GM18909 (cell line): Measurements from ENCODE around the gene TYW5.

Source experiments
- ATAC-seq: cut with Tn5 transposase; IDR thresholded peaks from one replicate; pipeline ENCODE4 v1.9.1; 2021; ENCODE audit warnings: mild to moderate bottlenecking; ENCODE audit not compliant: unreplicated experiment, poor library complexity

The TYW5 gene

GRCh38 chr2:199977984-199978415, 22.7 kb upstream of the TYW5 start:
- ATAC-seq = peak; percentile 87

- ATAC-seq = no peak
These were observed 20.1 kb upstream of the TYW5 start for GRCh38 chr2:199975273-199975895.

- ATAC-seq = no peak
These were observed 18.4 kb upstream of the TYW5 start for GRCh38 chr2:199973703-199974102.

- no peak for ATAC-seq
These were observed 16.9 kb upstream of the TYW5 start for GRCh38 chr2:199972088-199972626.

DNA sequence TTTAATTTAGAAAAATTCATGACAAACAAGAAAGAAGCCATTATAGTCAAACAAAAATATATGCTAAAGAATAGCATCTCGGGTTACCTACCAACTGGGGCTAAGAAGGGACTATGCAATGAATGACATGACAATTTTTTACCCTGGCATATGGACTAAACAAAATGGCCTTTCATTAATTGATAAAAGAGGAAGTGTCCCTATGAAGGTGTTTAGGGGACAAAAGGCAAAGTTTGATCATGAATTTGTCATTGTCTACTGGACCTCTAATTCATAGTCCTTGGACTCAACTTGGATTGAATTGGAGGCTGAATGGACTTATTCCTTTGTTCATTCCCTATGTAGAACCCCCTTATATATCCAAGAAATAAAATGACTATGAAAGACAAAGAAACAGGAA, 12.8 kb upstream of the TYW5 start:
- ATAC-seq = no peak

- ATAC-seq = no peak
These were observed 11.7 kb upstream of the TYW5 start for GRCh38 chr2:199966976-199967375.

DNA sequence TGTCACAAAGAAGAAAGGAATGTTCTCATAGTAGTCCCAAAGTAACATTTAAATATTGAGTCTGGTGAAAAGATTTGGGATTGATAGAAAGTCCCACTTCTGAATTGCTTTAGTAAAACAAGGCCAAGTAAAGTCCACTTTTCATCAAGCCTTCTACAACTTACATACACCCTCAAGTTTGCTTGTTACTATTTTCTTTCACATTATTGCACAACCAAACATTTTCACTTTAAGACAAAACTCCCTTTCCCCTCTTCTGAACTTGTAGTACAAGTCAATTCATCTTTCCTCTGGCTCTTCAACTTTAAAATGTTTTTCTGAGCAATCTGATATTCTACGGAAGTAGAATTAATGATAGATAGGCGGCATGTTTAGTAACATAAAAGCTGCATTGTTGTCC, 11.1 kb upstream of the TYW5 start:
- ATAC-seq = no peak

DNA sequence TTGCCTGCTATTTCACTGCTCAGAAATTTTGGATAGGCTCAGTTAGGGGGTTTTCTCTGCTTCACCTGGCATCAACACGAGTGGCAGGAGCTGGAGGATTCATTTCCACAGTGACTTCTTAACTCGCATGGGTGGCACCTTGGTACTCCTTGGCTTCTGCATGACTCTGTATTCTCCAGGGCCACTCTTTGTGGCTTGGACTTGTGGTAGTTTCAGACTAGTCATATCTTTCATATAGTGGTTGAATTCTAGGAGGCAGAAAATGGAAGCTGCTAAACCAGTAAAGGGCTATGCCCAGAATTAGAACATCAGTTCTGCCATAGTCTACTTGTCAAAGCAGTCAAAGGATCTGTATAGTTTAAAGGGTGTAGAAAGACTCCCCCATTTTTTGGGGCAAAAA, 6.9 kb upstream of the TYW5 start:
- no peak for ATAC-seq

- no peak for ATAC-seq
These were observed 2.7 kb upstream of the TYW5 start for GRCh38 chr2:199958014-199958413.

GRCh38 chr2:199956062-199956380, 730 bp upstream of the TYW5 start:
- no peak for ATAC-seq

DNA sequence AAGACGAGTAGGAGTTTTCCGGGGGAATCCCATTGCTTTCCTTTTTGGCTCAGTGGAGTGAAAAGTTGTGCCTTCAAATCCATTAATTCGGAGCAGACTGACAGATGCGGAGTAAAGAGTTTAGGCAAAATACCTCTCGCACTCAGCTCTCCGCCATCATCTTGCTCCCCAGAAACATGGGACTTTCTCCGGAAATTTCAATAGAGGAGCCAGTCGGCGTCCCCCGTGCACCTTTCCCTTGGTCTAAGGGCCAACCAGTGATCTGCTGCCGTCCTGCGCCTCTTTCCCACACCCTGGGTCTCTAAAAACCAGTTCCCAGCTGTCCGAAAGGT, 318 bp downstream of the TYW5 start:
- ATAC-seq = peak; percentile 51

DNA sequence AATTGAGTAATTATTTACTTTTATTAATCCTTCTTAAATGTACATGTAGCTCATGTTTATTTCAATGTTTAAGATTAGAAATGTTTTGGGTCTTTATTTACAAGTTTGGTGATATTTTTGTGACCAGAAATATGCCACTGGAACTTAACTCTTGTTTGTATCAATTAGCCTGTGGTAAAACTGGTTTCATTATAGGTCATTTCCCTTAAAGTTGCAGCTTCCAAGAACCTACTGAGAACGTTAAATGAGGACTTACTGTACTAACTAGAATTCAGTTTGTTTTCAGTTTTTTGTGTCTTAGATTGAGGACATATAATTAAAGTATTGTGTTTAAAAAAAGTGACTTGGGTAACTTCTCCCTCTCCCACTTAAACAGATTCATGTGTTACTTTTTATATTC, 4.3 kb downstream of the TYW5 start:
- no peak for ATAC-seq

GRCh38 chr2:199950396-199950795, 4.9 kb downstream of the TYW5 start:
- ATAC-seq = no peak

DNA sequence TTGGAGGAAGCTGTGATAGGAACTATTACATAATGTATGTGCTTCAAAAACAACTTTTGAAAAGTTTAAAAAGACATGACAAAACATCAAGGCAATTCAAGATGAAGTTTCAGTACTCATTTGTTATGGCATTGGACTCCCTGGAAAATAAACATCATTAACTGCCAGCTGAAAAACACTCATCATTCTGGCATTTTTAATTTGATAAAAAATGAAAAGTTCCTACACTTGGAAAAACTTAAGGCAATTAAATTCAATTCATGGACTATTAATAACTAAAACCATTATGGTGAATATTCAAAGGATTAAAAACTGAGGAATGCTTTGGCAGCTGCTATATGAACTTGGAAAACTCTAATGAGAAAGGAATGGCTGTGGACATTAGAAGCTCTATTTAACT, 8.5 kb downstream of the TYW5 start:
- ATAC-seq = no peak

DNA sequence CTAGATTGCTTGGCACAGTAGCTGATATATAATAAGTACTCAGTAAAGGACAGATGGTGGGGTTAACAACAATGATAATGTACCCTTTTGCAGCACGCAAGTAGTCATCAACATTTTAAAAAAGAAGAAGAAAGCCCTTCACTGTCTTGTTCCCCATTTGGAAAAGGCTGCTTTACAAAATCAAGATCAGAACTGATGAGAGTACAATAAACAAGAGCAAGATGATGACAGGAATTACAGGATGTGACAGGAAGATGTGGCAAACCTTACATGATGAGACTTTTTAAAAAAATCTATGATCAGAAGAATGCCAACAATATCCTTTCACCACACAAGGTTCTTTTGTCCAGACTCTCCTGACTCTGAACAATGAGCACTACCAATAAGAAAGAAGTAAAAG, 9.1 kb downstream of the TYW5 start:
- ATAC-seq = no peak

DNA sequence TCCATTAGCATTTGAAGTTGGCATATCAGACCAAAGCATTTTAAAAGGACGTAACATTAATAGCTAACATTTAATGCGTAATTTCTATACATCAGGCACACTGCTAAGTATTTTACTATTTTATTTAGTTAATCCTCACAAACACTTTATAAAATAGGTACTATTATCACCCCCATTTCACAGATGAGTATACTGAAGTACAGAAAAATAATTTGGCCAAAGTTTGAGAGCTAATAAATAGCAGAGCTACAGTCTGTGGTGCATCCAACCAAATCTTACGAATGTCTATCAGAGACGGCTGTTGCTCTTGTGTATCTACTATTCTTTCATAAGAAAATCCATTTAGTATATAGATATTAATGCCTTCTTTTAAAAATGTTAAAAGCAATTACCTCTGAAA, 11.9 kb downstream of the TYW5 start:
- ATAC-seq = no peak

DNA sequence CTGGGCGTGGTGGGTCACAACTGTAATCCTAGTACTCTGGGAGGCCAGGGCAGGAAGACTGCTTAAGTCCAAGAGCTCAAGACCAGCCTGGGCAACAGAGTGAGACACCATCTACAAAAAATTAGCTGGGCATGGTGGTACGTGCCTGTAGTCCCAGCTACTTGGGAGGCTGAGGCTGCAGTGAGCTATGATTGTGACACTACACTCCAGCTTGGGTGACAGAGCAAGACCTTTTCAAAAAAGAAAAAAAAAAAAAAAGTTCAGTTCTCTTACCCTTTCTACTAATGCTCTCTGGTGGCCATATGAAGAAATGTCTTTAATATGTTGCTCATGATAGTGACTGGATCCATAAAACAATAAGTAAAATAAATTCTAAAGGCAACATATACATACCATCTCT, 14.9 kb downstream of the TYW5 start:
- peak; percentile 73 for ATAC-seq

DNA sequence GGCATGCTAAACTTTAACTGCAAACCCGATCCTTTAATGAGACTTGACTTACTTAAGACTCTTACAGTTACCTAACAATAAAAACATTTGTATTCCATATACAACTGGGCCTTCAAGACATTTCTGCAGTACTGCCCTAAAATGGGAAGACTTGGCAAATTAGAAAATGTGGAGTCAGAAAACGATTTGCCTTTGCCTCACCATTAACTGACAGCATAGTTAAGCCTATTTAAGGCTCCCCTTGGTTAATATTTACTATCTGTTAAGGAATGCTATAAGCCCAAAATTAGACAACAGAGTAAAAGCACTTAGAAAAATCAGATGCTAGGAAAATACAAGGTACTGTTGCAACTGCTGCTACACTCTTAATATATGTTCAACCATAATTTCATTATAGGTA, 18.7 kb downstream of the TYW5 start:
- ATAC-seq = no peak

- ATAC-seq = no peak
These were observed 21.8 kb downstream of the TYW5 start for GRCh38 chr2:199933466-199933865.

DNA sequence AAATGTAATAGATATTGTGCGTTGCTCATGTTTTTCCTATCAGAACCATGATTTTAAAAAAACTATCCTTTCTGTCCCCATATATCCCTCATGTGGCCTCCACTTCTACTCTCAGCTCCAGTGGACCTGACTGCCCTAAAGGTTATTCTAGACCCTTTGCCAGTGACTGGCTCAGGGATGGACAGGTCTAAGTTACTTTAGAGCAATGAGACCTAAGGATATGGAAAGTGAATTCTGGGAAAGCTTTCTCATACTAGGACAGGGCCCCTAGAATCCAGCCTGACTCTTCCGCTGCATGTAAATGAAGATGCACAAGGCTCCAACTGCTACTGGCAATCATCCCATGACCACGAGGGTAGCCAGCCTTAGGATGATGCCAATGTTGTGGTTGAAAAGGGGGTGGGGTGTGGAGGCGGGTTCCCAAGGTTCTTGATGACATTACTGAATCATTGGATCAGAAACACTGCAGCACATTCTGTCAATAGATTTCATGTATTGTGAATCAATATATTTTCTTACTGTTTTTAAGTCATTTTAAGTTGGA, 22.9 kb downstream of the TYW5 start:
- no peak for ATAC-seq

GRCh38 chr2:199929262-199929661, 26.0 kb downstream of the TYW5 start:
- no peak for ATAC-seq

GRCh38 chr2:199928626-199929025, 26.7 kb downstream of the TYW5 start:
- no peak for ATAC-seq

- ATAC-seq = no peak
These were observed 27.1 kb downstream of the TYW5 start for GRCh38 chr2:199928226-199928625.
